Urinary bladder (tissue), 4 donors: ENCODE measurements around the gene TYW3. TPM values are rescaled to one million over a fixed set of nuclear protein-coding genes. Genes with fewer than 3 reads are reported as not detected.
"Not testable (repeated sequence)": the region's sequence is repeated elsewhere in the genome, so short reads cannot be mapped to it uniquely, and the experiment has no call there.

Experiments
- DNase-seq: peaks from one replicate; pipeline ENCODE4 v3.0.0-alpha.2; 2015; ENCODE audit errors: extremely low spot score
- H3K27ac ChIP-seq: one replicate; pipeline ENCODE4 v1.5.1; 2013; ENCODE audit warnings: low read depth, mild to moderate bottlenecking, moderate library complexity
- H3K36me3 ChIP-seq: one replicate; pipeline ENCODE4 v1.6.1; 2013; ENCODE audit warnings: mild to moderate bottlenecking, moderate library complexity; ENCODE audit not compliant: insufficient read depth
- H3K4me1 ChIP-seq: one replicate; pipeline ENCODE4 v1.6.1; 2013; ENCODE audit warnings: mild to moderate bottlenecking, moderate library complexity; ENCODE audit not compliant: insufficient read depth
- H3K4me3 ChIP-seq: one replicate; pipeline ENCODE4 v1.5.1; 2013; ENCODE audit warnings: low read depth, low read length
- WGBS: extraction: QIAGEN DNeasy Blood & Tissue Kit; methylation state at CpG from one replicate; pipeline ENCODE4 v1.1.7; 2013; 5-methylcytosine and 5-hydroxymethylcytosine counted together
- polyA plus RNA-seq: library from polyadenylated mRNA; stranded (reverse); fragments of 200-250 nt; gene quantifications from one replicate; pipeline ENCODE4 v1.2.3, GENCODE V29; 2013
- total RNA-seq: library from RNA; depleted of rRNA; stranded (reverse); fragments of >200 nt; gene quantifications from one replicate; pipeline ENCODE4 v1.2.3, GENCODE V29; 2014
- donor health status: healthy with polysubstance abuse.
- donor health status: healthy.

Gene TYW3
- total and polyA plus RNA-seq, 2 donors, result 18.8 to 23.6 TPM

DNA sequence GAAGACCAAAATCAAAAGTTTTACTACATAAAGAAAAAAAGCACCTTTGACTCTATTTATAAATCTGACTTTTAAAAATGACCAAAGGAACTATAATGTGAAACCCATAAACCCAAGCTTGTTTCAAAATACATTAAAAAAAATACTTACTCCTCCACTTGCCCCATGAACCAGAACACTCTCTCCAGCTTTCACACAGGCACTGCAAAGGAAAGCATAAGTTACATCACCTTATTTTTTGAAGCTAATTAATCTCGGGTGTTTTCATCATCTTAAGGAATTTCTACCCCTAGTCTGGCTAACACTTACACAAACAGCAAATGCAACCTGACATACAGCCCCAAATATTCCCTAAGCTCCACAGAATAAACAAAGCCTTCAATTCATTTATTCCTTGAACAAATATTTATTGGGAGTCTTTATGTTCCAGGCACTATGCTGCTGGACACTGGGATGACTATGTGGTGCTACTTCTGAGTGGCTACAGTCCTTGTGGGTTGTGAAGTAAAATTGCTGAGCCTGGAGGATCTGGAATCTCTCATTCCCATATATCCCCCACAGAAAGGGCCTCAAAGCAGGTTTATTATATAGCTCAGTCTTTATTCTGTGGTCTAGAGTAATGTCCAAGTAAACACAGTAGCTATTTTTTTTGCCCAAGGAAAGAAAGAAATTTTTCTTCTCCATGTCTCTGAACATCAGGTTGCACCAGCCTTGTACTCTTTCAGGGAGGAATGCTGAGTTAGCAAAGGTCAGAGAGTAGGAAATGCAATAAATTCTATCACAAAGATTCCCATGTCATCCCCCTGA, 18.3 kb upstream of the TYW3 start:
- Histone ChIP-seq H3K36me3 (peaks cover 4% of the 10 kb centered on the region), H3K27ac (no peak overlapping the region), H3K4me3 (no peak overlapping the region), H3K4me1 (no peaks in the 10 kb centered on the region)
- WGBS, result 61% methylated on average over 1 of the region's 1 CpG
- no peak for DNase-seq

DNA sequence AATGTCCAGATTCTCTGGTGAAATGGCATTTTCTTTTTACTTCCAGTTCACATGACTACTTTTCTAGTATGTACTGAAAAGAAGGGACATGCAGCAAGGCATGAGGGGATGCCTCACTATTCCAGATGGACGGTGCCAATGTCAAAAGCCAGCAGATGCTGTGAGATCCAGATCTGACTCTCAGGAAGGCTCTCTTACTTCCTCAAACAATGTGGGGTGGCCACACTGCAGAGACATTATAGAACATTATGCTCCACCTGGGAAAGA, 17.8 kb upstream of the TYW3 start:
- Histone ChIP-seq H3K27ac (no peak overlapping the region), H3K4me1 (no peaks in the 10 kb centered on the region), H3K36me3 (peaks cover 6% of the 10 kb centered on the region), H3K4me3 (no peak overlapping the region)
- 85% methylated on average over 1 of the region's 1 CpG for WGBS
- DNase-seq, result no peak

DNA sequence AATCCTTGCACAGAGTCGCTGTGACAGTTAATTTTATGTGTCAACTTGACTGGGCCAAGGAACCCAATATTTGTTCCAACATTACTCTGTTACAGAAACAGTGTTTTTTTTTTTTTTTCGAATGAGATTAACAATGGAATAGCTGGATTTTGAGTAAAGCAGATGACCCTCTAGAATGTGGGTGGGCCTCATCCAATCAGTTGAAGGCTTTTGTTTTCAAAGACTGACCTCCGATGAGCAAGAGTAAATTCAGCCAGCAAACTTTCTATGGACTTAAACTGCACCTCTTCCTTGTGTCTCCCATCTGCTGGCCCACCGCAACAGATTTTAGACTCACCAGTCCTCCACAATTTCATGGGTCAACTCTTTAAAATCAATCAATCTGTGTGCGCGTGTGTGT, 17.1 kb upstream of the TYW3 start:
- H3K4me3 ChIP-seq, result no peak overlapping the region
- no peaks in the 10 kb centered on the region for H3K4me1 ChIP-seq
- no peak for DNase-seq
- WGBS, result 87% methylated on average over 6 of the region's 6 CpGs
- no peak overlapping the region for H3K27ac ChIP-seq
- peaks cover 6% of the 10 kb centered on the region for H3K36me3 ChIP-seq

DNA sequence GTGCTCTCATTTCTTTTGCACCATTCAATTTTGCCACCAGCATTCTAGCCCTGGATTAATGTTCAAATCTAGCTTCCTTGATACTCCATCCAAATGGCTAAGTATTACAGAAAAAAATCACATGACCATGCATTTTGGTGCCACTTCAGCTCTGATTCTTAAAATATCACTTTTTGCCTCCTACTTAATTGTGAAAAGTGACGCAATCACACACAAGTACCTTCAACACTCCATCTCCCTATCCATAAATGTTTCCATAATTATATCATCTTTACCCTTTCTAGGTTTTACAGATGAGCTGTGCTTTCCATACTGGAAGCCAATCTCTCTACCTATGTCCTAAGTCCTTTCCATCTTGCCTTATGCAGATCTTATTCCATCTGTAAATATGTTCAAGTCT, 16.1 kb upstream of the TYW3 start:
- no peak overlapping the region for H3K27ac ChIP-seq
- no peaks in the 10 kb centered on the region for H3K4me1 ChIP-seq
- WGBS, result 97% methylated on average over 1 of the region's 1 CpG
- H3K36me3 ChIP-seq, result peaks cover 7% of the 10 kb centered on the region
- DNase-seq, result no peak
- H3K4me3 ChIP-seq, result no peak overlapping the region

DNA sequence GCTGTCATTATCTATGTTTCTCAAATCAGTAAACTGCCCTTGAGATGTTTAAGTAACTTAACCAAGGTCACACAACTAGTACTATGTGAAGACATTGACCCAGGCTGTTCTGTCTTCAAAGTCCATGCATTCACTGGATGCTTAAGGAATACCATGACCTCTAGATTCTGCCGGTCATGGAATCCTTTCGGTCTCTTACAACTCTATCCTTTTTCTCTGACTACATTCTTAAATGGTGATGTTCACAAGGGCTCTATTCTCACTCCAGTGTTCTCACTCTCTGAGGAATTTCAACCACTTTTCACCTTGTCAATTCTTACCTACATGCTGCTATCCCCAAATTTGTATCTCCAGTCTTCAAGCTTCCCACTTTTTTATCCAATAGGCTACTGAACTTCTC, 15.3 kb upstream of the TYW3 start:
- Histone ChIP-seq H3K4me3 (no peak overlapping the region), H3K27ac (no peak overlapping the region), H3K36me3 (peaks cover 6% of the 10 kb centered on the region), H3K4me1 (no peaks in the 10 kb centered on the region)
- DNase-seq, result no peak
- 94% methylated on average over 2 of the region's 2 CpGs for WGBS

DNA sequence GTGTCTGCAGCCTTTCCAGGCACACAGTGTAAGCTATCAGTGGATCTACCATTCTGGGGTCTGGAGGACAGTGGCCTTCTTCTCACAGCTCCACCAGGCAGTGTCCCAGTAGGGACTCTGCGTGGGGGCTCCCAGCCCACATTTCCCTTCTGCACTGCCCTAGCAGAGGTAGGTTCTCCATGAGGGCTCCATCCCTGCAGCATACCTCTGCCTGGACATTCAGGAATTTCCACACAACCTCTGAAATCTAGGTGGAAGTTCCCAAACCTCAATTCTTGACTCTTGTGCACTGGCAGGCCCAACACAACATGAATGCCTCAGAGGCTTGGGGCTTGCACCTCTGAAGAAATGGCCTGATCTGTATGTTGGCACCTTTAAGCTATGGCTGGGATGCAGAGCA, 6.9 kb upstream of the TYW3 start:
- Histone ChIP-seq H3K4me3 (no peak overlapping the region), H3K4me1 (peaks cover 2% of the 10 kb centered on the region), H3K27ac (no peak overlapping the region), H3K36me3 (peaks cover 1% of the 10 kb centered on the region)
- WGBS, result 95% methylated on average over 1 of the region's 1 CpG
- no peak for DNase-seq

DNA sequence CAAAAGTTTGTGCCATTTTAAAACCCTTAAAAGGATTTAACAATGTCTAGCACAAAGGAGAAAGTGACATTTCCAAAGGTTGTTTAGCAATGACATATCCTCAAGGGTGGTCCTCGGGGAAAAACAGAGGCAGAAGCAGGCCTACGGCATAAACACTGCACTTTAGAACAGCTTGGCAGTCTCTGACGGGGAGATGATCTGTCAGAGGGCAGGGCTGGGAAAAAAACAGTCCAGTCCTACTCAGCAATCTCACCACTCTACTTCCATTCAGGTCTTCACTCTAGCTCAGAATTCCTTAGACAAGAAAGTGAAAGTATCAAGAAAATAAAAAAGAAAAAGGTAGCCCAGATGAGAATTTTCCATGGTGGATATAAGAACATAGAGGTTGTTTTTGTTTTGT, 4.2 kb upstream of the TYW3 start:
- WGBS, result 53% methylated on average over 3 of the region's 3 CpGs
- Histone ChIP-seq H3K4me3 (no peak overlapping the region), H3K27ac (no peak overlapping the region), H3K36me3 (no peaks in the 10 kb centered on the region), H3K4me1 (peaks cover 2% of the 10 kb centered on the region)
- DNase-seq, result no peak

DNA sequence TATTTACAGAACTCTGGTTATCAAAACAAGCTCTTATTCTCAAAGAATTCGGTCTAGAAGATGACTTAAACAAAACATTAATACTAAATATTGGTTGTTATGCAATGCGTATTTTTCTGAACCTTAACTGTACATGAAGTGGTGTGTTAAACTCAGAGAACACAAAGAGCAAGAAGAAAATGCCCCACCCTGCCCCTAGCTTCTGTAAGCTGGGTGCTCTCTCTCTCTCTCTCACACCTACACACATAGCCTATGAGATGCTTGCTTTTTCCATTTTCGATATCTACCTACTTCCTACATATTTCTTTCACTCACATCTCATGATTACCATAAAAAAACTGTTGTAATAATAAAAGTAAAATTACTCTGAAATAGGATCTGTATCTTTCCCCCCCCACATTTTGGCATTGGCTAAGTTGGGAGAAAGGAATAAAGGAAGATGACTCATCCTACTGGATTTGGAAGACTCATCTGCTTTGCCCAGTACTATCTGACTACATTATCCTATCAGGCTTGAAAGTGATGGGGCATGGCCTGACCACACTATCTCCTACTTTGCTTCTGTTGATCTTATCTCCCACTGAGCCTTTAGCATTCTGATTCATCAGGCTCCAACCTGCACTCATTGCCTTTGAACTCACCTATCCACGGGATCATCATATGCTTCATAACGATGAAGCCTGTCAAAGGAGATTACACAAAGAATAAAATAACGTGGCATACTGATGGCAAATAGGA, 3.0 kb upstream of the TYW3 start:
- no peaks in the 10 kb centered on the region for H3K36me3 ChIP-seq
- H3K4me1 ChIP-seq, result peaks cover 2% of the 10 kb centered on the region
- no peak overlapping the region for H3K4me3 ChIP-seq
- no peak for DNase-seq
- no peak overlapping the region for H3K27ac ChIP-seq
- WGBS, result 74% methylated on average over 6 of the region's 6 CpGs

DNA sequence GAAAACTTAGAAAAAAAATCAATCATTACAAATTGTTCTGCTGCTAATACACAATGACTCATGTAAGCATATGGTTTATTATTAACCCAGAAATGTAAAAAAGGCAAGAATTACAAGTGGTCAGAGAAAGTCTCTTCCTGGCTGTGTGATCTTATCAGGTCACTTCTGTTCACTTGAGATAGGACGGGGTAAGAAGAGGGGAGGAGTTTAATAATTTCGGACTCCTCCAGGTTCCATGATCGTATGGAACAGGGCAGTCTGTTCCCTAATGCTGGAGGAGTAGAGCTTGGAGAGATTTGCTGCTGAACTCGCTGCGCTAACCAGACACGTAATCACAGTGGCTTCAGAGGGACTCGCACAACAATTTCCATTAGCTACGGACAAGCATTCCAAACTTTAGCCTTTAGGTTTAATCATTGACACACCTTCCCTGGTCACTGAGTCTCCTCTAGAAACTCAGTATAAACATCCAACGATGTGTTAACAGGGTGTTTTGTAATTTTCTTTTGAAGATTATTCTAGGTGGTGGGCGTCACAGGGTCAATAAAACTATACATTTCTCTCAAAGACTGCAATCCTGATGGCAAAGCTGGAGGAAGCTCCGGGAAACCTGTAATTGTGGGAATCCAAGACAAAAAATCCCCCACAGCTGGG, 1.4 kb upstream of the TYW3 start:
- no peak for DNase-seq
- Histone ChIP-seq H3K27ac (peak overlapping the region; percentile 23), H3K4me3 (peak overlapping the region; percentile 59), H3K36me3 (no peaks in the 10 kb centered on the region), H3K4me1 (peaks cover 2% of the 10 kb centered on the region)
- WGBS, result 67% methylated on average over 11 of the region's 11 CpGs

DNA sequence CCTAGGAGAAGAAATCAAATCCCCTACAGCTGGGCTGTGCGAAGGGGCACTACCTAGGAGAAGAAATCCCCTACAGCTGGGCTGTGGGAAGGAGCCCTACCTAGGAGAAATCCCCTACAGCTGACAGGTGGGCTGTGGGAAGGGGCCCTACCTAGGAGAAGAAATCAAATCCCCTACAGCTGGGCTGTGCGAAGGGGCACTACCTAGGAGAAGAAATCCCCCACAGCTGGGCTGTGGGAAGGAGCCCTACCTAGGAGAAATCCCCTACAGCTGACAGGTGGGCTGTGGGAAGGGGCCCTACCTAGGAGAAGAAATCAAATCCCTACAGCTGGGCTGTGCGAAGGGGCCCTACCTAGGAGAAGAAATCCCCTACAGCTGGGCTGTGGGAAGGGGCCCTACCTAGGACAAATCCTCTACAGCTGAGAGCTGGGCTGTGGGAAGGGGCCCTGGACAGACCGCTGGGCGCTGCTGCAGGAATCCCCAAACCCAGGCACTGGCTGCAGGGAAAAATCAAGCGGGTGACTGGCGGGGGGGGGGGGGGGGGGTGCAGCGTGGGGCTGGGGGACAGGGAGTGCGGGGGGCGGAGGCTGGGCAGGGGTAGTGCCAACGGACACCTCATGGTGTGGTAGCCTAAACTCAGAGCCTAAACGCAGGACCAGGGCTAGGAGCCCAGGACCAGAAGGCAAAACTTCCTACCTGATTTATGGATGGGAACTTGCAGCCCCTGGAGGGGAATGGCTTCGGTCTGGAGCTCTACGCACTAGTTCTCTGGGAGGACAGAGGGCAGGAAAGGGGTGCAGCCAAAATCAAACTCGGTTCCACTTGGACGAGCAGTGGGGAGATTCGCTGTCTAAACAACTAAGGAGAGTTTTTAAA, 643 bp upstream of the TYW3 start:
- H3K36me3 ChIP-seq, H3K4me1 ChIP-seq, DNase-seq: not testable (repeated sequence)
- Histone ChIP-seq H3K4me3 (peak overlapping the region; percentile 59), H3K27ac (peak overlapping the region; percentile 61)
- WGBS, result 11% methylated on average over 17 of the region's 17 CpGs

DNA sequence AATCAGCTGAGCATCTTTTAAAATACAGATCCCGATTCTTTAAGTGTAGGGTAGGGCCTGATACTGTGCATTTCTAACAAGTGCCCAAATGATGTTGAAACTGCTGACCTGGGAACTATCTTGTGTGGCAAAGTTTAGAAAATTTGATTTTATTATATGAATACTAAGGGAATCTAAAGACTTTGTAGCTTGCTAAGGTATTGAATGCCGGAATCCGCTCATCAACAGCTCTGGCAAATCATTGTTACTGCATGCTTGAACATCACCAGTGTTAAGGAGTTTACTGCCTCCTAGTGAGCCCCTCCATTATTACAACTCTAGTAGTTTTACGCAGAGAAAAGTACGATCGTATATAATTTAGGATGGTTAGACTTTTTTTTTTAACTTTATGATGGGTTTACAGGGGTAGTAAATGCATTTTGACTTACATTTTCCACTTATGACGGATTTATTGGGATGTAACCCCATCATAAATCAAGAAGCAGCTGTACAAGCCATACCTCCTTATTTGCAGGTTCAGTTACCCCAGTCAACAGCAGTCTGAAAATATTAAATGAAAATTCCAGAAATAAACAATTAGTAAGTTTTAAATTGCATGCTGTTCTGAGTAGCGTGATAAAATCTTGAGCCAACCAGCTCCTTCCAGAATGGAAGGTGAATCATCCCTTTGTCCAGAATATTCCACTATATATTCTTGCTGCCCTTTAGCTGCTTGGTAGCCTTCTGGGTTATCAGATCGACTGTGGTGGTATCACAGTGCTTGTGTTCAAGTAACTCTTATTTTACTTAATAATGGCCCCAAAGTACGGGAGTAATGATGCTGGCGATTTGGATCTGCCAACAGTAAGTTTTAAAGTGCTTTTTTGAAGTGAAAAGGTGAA, 892 bp downstream of the TYW3 start:
- H3K4me1 ChIP-seq, result peaks cover 2% of the 10 kb centered on the region
- WGBS, result 18% methylated on average over 11 of the region's 11 CpGs
- DNase-seq, result peak; percentile 65

DNA sequence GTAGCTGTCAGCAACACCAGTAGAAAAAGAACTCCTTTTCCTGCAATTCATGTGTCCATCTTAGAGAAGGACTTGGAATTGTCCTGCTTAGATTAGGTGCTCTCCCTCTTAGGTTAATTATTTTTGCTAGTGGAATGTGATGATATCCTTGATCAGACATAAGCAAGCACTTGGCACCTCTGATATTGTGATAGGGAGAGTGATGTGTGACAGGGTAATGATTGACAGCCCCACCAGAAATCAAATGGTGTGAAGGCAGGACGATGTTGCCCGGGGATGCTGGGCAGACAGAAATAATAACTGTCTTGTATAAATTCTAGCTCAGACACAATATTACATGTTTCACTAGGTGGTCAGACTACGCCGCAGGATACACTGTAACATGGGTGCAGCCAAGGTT, 4.4 kb downstream of the TYW3 start:
- over 99% methylated on average over 4 of the region's 4 CpGs for WGBS
- Histone ChIP-seq H3K36me3 (peaks cover 3% of the 10 kb centered on the region), H3K4me3 (no peak overlapping the region), H3K4me1 (no peaks in the 10 kb centered on the region), H3K27ac (no peak overlapping the region)
- DNase-seq, result no peak

More for the DNA sequence above, 892 bp downstream of the TYW3 start:
- Histone ChIP-seq H3K36me3 (peaks cover 3% of the 10 kb centered on the region), H3K4me3 (peak overlapping the region; percentile 59), H3K27ac (peak overlapping the region; percentile 76)
